CD4-positive, alpha-beta T cell treated with Interleukin-21 for 1 hour (primary cell): ENCODE data around the gene RFLNA.

Experiments used
- DNase-seq: peaks from one replicate; pipeline ENCODE4 v3.0.0-alpha.2; 2020

Gene RFLNA

GRCh38 chr12:124361996-124362395, 67.1 kb downstream of the RFLNA start:
- no peak for DNase-seq

GRCh38 chr12:124363353-124363965, 68.6 kb downstream of the RFLNA start:
- no peak for DNase-seq

DNA sequence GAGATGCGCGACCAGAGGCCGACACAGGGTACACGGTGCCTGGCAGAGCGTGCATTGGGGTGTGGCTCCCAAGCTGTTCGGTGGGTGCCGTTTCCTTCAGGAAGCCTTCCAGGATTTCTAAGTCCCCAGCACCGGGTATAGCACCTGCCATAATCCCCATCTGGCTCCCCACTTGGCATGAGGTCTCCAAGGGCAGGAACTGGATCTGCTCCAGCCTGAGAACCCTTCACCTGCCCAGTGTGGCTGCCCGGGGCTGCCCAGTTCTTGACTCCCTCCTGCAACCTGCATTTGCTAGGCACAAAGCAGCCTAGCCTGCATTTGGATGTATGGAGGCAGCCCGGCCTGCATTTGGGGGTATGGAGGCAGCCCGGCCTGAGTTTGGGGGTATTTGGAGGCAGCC, 69.7 kb downstream of the RFLNA start:
- DNase-seq, result no peak
